ENCODE measurements around the gene RCSD1.

DNA sequence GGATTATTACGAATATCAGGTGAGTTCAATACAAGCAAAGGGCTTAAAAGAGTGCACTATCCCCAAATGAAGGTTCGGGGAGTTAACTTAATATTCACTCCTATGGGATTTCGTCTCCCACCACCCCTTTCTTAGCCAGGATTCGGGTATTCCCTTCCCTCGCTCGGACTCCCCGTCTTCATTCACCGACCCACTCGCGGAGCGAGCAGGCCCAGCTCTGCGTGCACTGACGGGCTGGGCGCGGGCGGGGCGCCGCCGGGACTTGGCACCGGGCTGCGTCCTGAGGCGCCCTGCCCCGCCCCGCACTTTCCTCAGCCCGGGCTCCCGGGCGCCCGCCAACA, 84.0 kb downstream of the RCSD1 start:
- TF ChIP-seq, protein P1, sequence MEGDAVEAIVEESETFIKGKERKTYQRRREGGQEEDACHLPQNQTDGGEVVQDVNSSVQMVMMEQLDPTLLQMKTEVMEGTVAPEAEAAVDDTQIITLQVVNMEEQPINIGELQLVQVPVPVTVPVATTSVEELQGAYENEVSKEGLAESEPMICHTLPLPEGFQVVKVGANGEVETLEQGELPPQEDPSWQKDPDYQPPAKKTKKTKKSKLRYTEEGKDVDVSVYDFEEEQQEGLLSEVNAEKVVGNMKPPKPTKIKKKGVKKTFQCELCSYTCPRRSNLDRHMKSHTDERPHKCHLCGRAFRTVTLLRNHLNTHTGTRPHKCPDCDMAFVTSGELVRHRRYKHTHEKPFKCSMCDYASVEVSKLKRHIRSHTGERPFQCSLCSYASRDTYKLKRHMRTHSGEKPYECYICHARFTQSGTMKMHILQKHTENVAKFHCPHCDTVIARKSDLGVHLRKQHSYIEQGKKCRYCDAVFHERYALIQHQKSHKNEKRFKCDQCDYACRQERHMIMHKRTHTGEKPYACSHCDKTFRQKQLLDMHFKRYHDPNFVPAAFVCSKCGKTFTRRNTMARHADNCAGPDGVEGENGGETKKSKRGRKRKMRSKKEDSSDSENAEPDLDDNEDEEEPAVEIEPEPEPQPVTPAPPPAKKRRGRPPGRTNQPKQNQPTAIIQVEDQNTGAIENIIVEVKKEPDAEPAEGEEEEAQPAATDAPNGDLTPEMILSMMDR (IDR thresholded peaks at IDR 0.05 in 2 of 3, conservative IDR thresholded peaks at IDR 0.05 in 1 of 3; ENCODE audit: control insufficient read depth in 2 of 3, extremely low read depth in 1 of 3, insufficient read depth in 1 of 3, low read depth in 3 of 3, low read length in 3 of 3): no peak
- TF ChIP-seq POLR2A (IDR thresholded peaks at IDR 0.05; ENCODE audit: low read depth, low read length): no peak
- no peak for TF ChIP-seq SP1 (IDR thresholded peaks at IDR 0.05; ENCODE audit: low read depth, low read length)
- no peak for TF ChIP-seq POLR2AphosphoS2 (IDR thresholded peaks at IDR 0.05; ENCODE audit: low read depth, low read length)
- no peak; the same call in 1 of the 2 replicates for TF ChIP-seq DPF2 (IDR thresholded peaks at IDR 0.05)
- no peak for TF ChIP-seq EZH2 (IDR thresholded peaks at IDR 0.05; ENCODE audit: borderline replicate concordance, control insufficient read depth, low read depth, low read length)
- no peak for TF ChIP-seq KDM1A (IDR thresholded peaks at IDR 0.05; ENCODE audit: borderline replicate concordance)

All from GM12878 (cell line).